Measurements from ENCODE around the gene ENAH.

ENAH gene

GRCh38 chr1:225664762-225665161 is 11.8 kb upstream of the ENAH start:
- H3K27ac ChIP-seq: no peak overlapping the region
- TF ChIP-seq CTCF (conservative IDR thresholded peaks at IDR 0.05; ENCODE audit: low read depth, low read length): no peak
- no peaks in the 10 kb centered on the region for H3K36me3 ChIP-seq (ENCODE audit: insufficient read depth)
- H3K4me1 ChIP-seq (ENCODE audit: low read depth, poor library complexity, severe bottlenecking): peaks cover 4% of the 10 kb centered on the region
- no peak overlapping the region for H3K9ac ChIP-seq
- H4K20me1 ChIP-seq (ENCODE audit: insufficient read depth): no peaks in the 10 kb centered on the region
- H3K4me2 ChIP-seq: no peak overlapping the region
- H2AFZ ChIP-seq (ENCODE audit: low read depth): no peak overlapping the region
- H3K4me3 ChIP-seq (IDR thresholded peaks at IDR 0.05; ENCODE audit: insufficient read depth, low read depth, low read length): no peak overlapping the region
- no peaks in the 10 kb centered on the region for H3K79me2 ChIP-seq (ENCODE audit: insufficient read depth, low read depth)
- no peaks in the 10 kb centered on the region for H3K27me3 ChIP-seq (ENCODE audit: insufficient read depth, low read depth)

- no peaks in the 10 kb centered on the region for H3K36me3 ChIP-seq (ENCODE audit: insufficient read depth)
- H2AFZ ChIP-seq (ENCODE audit: low read depth): no peak overlapping the region
- no peaks in the 10 kb centered on the region for H3K79me2 ChIP-seq (ENCODE audit: insufficient read depth, low read depth)
- no peak overlapping the region for H3K4me3 ChIP-seq (IDR thresholded peaks at IDR 0.05; ENCODE audit: insufficient read depth, low read depth, low read length)
- no peak overlapping the region for H3K27ac ChIP-seq
- no peaks in the 10 kb centered on the region for H3K27me3 ChIP-seq (ENCODE audit: insufficient read depth, low read depth)
- no peak overlapping the region for H3K9ac ChIP-seq
- H3K4me2 ChIP-seq: no peak overlapping the region
- no peaks in the 10 kb centered on the region for H4K20me1 ChIP-seq (ENCODE audit: insufficient read depth)
- no peak for TF ChIP-seq CTCF (conservative IDR thresholded peaks at IDR 0.05; ENCODE audit: low read depth, low read length)
- H3K4me1 ChIP-seq (ENCODE audit: low read depth, poor library complexity, severe bottlenecking): no peaks in the 10 kb centered on the region
These were observed 9.2 kb upstream of the ENAH start for GRCh38 chr1:225662155-225662554.

GRCh38 chr1:225660544-225660946 is 7.6 kb upstream of the ENAH start:
- no peak for TF ChIP-seq CTCF (conservative IDR thresholded peaks at IDR 0.05; ENCODE audit: low read depth, low read length)
- H2AFZ ChIP-seq (ENCODE audit: low read depth): no peak overlapping the region
- H3K4me2 ChIP-seq: no peak overlapping the region
- H3K27ac ChIP-seq: no peak overlapping the region
- no peaks in the 10 kb centered on the region for H3K36me3 ChIP-seq (ENCODE audit: insufficient read depth)
- H3K79me2 ChIP-seq (ENCODE audit: insufficient read depth, low read depth): no peaks in the 10 kb centered on the region
- no peak overlapping the region for H3K4me3 ChIP-seq (IDR thresholded peaks at IDR 0.05; ENCODE audit: insufficient read depth, low read depth, low read length)
- H3K4me1 ChIP-seq (ENCODE audit: low read depth, poor library complexity, severe bottlenecking): no peaks in the 10 kb centered on the region
- H4K20me1 ChIP-seq (ENCODE audit: insufficient read depth): no peaks in the 10 kb centered on the region
- no peak overlapping the region for H3K9ac ChIP-seq
- H3K27me3 ChIP-seq (ENCODE audit: insufficient read depth, low read depth): no peaks in the 10 kb centered on the region

- no peak overlapping the region for H3K9ac ChIP-seq
- no peak for TF ChIP-seq CTCF (conservative IDR thresholded peaks at IDR 0.05; ENCODE audit: low read depth, low read length)
- no peaks in the 10 kb centered on the region for H3K79me2 ChIP-seq (ENCODE audit: insufficient read depth, low read depth)
- no peak overlapping the region for H2AFZ ChIP-seq (ENCODE audit: low read depth)
- H3K36me3 ChIP-seq (ENCODE audit: insufficient read depth): no peaks in the 10 kb centered on the region
- no peak overlapping the region for H3K4me2 ChIP-seq
- H3K27ac ChIP-seq: no peak overlapping the region
- H3K4me1 ChIP-seq (ENCODE audit: low read depth, poor library complexity, severe bottlenecking): no peaks in the 10 kb centered on the region
- no peak overlapping the region for H3K4me3 ChIP-seq (IDR thresholded peaks at IDR 0.05; ENCODE audit: insufficient read depth, low read depth, low read length)
- no peaks in the 10 kb centered on the region for H4K20me1 ChIP-seq (ENCODE audit: insufficient read depth)
- H3K27me3 ChIP-seq (ENCODE audit: insufficient read depth, low read depth): no peaks in the 10 kb centered on the region; the same call in 1 of the 2 replicates
These were observed 5.1 kb upstream of the ENAH start for GRCh38 chr1:225658041-225658440.

Data from KMS-11 (cell line).